ENCODE results near the gene GREB1. TPM values are rescaled to one million over a fixed set of nuclear protein-coding genes. Genes with fewer than 3 reads are reported as not detected.

GREB1 gene
- total RNA-seq = 0.24 TPM
- polyA plus RNA-seq = 0.43 TPM
- long read RNA-seq, donor 1 = 0 reads
- long read RNA-seq, donor 2 = 0 reads
- long read RNA-seq, donor 3 = 0 reads
- long read RNA-seq, donor 4 = 0 reads
- long read RNA-seq, donor 5 = 0 reads
- long read RNA-seq, donor 6 = 0 reads
- long read RNA-seq, donor 7 = 0 reads
- long read RNA-seq, donor 8 = 0 reads
- long read RNA-seq, donor 9 = 0 reads
- long read RNA-seq, donor 10 = 0 reads

- H3K27me3 ChIP-seq (ENCODE audit: control insufficient read depth in 2 of 2, insufficient read depth in 1 of 2, low read length in 1 of 2) = peaks cover 0 to 17% of the 10 kb centered on the region in 2 donors
- no peak for DNase-seq (ENCODE audit: low read depth in 6 of 9, low spot score in 9 of 9)
- 84% methylated on average over 9 of the region's 9 CpGs for WGBS
- no peak within 1 kb of the TSS for H3K4me3 ChIP-seq (ENCODE audit: low read length in 2 of 2)
- H3K4me1 ChIP-seq (ENCODE audit: control insufficient read depth in 2 of 2, insufficient read depth in 2 of 2, low read length in 2 of 2) = no peaks in the 10 kb centered on the region
- H3K27ac ChIP-seq (ENCODE audit: low read depth in 1 of 2, low read length in 1 of 2) = no peak within 1 kb of the TSS
- no peaks in the 10 kb centered on the region for H3K36me3 ChIP-seq (ENCODE audit: control insufficient read depth in 2 of 2, insufficient read depth in 2 of 2, low read length in 1 of 2)
- H3K9me3 ChIP-seq (ENCODE audit: control insufficient read depth in 2 of 2, insufficient read depth in 1 of 2, low read length in 1 of 2) = no peaks in the 10 kb centered on the region
Observed at GRCh38 chr2:11533278-11534070, at the start of gene GREB1. TSS of gene GREB1 (plus strand) at chr2:11534045. CDS start at chr2:11556615, 22,570 bp downstream.

GRCh38 chr2:11488809-11489208 lies 45.0 kb upstream of the GREB1 start:
- no peaks in the 10 kb centered on the region for H3K9me3 ChIP-seq (ENCODE audit: control insufficient read depth in 2 of 2, insufficient read depth in 1 of 2, low read length in 1 of 2)
- no peak overlapping the region for H3K4me3 ChIP-seq (ENCODE audit: low read length in 2 of 2)
- no peak overlapping the region for H3K27ac ChIP-seq (ENCODE audit: low read depth in 1 of 2, low read length in 1 of 2)
- H3K36me3 ChIP-seq (ENCODE audit: control insufficient read depth in 2 of 2, insufficient read depth in 2 of 2, low read length in 1 of 2) = no peaks in the 10 kb centered on the region
- WGBS = 65% methylated on average over 3 of the region's 3 CpGs
- H3K4me1 ChIP-seq (ENCODE audit: control insufficient read depth in 2 of 2, insufficient read depth in 2 of 2, low read length in 2 of 2) = no peaks in the 10 kb centered on the region
- H3K27me3 ChIP-seq (ENCODE audit: control insufficient read depth in 2 of 2, insufficient read depth in 1 of 2, low read length in 1 of 2) = peaks cover 14 to 37% of the 10 kb centered on the region in 2 donors
- DNase-seq (ENCODE audit: low read depth in 6 of 9, low spot score in 9 of 9) = no peak

- WGBS = 96% methylated on average over 5 of the region's 5 CpGs
- H3K27ac ChIP-seq (ENCODE audit: low read depth in 1 of 2, low read length in 1 of 2) = no peak overlapping the region
- H3K4me1 ChIP-seq (ENCODE audit: control insufficient read depth in 2 of 2, insufficient read depth in 2 of 2, low read length in 2 of 2) = no peaks in the 10 kb centered on the region
- no peaks in the 10 kb centered on the region for H3K36me3 ChIP-seq (ENCODE audit: control insufficient read depth in 2 of 2, insufficient read depth in 2 of 2, low read length in 1 of 2)
- H3K27me3 ChIP-seq (ENCODE audit: control insufficient read depth in 2 of 2, insufficient read depth in 1 of 2, low read length in 1 of 2) = peaks cover 2 to 32% of the 10 kb centered on the region in 2 donors
- H3K4me3 ChIP-seq (ENCODE audit: low read length in 2 of 2) = no peak overlapping the region
- no peak for DNase-seq (ENCODE audit: low read depth in 6 of 9, low spot score in 9 of 9)
- H3K9me3 ChIP-seq (ENCODE audit: control insufficient read depth in 2 of 2, insufficient read depth in 1 of 2, low read length in 1 of 2) = no peaks in the 10 kb centered on the region
Observed at GRCh38 chr2:11490194-11490593, 43.7 kb upstream of the GREB1 start.

- WGBS = 66% methylated on average over 3 of the region's 3 CpGs
- Histone ChIP-seq H3K4me3 (ENCODE audit: low read length in 2 of 2) (no peak overlapping the region), H3K4me1 (ENCODE audit: control insufficient read depth in 2 of 2, insufficient read depth in 2 of 2, low read length in 2 of 2) (no peaks in the 10 kb centered on the region), H3K27ac (ENCODE audit: low read depth in 1 of 2, low read length in 1 of 2) (no peak overlapping the region), H3K27me3 (ENCODE audit: control insufficient read depth in 2 of 2, insufficient read depth in 1 of 2, low read length in 1 of 2) (peaks cover 0 to 26% of the 10 kb centered on the region in 2 donors), H3K36me3 (ENCODE audit: control insufficient read depth in 2 of 2, insufficient read depth in 2 of 2, low read length in 1 of 2) (no peaks in the 10 kb centered on the region), H3K9me3 (ENCODE audit: control insufficient read depth in 2 of 2, insufficient read depth in 1 of 2, low read length in 1 of 2) (no peaks in the 10 kb centered on the region)
- DNase-seq (ENCODE audit: low read depth in 6 of 9, low spot score in 9 of 9) = no peak
Observed at GRCh38 chr2:11491348-11491933, 42.4 kb upstream of the GREB1 start.

GRCh38 chr2:11492244-11492643 lies 41.6 kb upstream of the GREB1 start:
- H3K27me3 ChIP-seq (ENCODE audit: control insufficient read depth in 2 of 2, insufficient read depth in 1 of 2, low read length in 1 of 2) = peaks cover 0 to 27% of the 10 kb centered on the region in 2 donors
- no peaks in the 10 kb centered on the region for H3K9me3 ChIP-seq (ENCODE audit: control insufficient read depth in 2 of 2, insufficient read depth in 1 of 2, low read length in 1 of 2)
- H3K4me1 ChIP-seq (ENCODE audit: control insufficient read depth in 2 of 2, insufficient read depth in 2 of 2, low read length in 2 of 2) = no peaks in the 10 kb centered on the region
- H3K27ac ChIP-seq (ENCODE audit: low read depth in 1 of 2, low read length in 1 of 2) = no peak overlapping the region
- 79% methylated on average over 3 of the region's 3 CpGs for WGBS
- no peak overlapping the region for H3K4me3 ChIP-seq (ENCODE audit: low read length in 2 of 2)
- H3K36me3 ChIP-seq (ENCODE audit: control insufficient read depth in 2 of 2, insufficient read depth in 2 of 2, low read length in 1 of 2) = no peaks in the 10 kb centered on the region
- DNase-seq (ENCODE audit: low read depth in 6 of 9, low spot score in 9 of 9) = no peak

GRCh38 chr2:11492720-11493119 lies 41.1 kb upstream of the GREB1 start:
- DNase-seq (ENCODE audit: low read depth in 6 of 9, low spot score in 9 of 9) = no peak
- Histone ChIP-seq H3K27me3 (ENCODE audit: control insufficient read depth in 2 of 2, insufficient read depth in 1 of 2, low read length in 1 of 2) (peaks cover 0 to 27% of the 10 kb centered on the region in 2 donors), H3K36me3 (ENCODE audit: control insufficient read depth in 2 of 2, insufficient read depth in 2 of 2, low read length in 1 of 2) (no peaks in the 10 kb centered on the region), H3K4me1 (ENCODE audit: control insufficient read depth in 2 of 2, insufficient read depth in 2 of 2, low read length in 2 of 2) (no peaks in the 10 kb centered on the region), H3K9me3 (ENCODE audit: control insufficient read depth in 2 of 2, insufficient read depth in 1 of 2, low read length in 1 of 2) (no peaks in the 10 kb centered on the region), H3K27ac (ENCODE audit: low read depth in 1 of 2, low read length in 1 of 2) (no peak overlapping the region), H3K4me3 (ENCODE audit: low read length in 2 of 2) (no peak overlapping the region)
- WGBS = 100% methylated on average over 1 of the region's 1 CpG

GRCh38 chr2:11493282-11493681 lies 40.6 kb upstream of the GREB1 start:
- Histone ChIP-seq H3K27ac (ENCODE audit: low read depth in 1 of 2, low read length in 1 of 2) (no peak overlapping the region), H3K36me3 (ENCODE audit: control insufficient read depth in 2 of 2, insufficient read depth in 2 of 2, low read length in 1 of 2) (no peaks in the 10 kb centered on the region), H3K4me3 (ENCODE audit: low read length in 2 of 2) (no peak overlapping the region), H3K27me3 (ENCODE audit: control insufficient read depth in 2 of 2, insufficient read depth in 1 of 2, low read length in 1 of 2) (peaks cover 0 to 25% of the 10 kb centered on the region in 2 donors), H3K4me1 (ENCODE audit: control insufficient read depth in 2 of 2, insufficient read depth in 2 of 2, low read length in 2 of 2) (no peaks in the 10 kb centered on the region), H3K9me3 (ENCODE audit: control insufficient read depth in 2 of 2, insufficient read depth in 1 of 2, low read length in 1 of 2) (no peaks in the 10 kb centered on the region)
- DNase-seq (ENCODE audit: low read depth in 6 of 9, low spot score in 9 of 9) = no peak
- 97% methylated on average over 6 of the region's 6 CpGs for WGBS

- 97% methylated on average over 2 of the region's 2 CpGs for WGBS
- no peak for DNase-seq (ENCODE audit: low read depth in 6 of 9, low spot score in 9 of 9)
- H3K4me1 ChIP-seq (ENCODE audit: control insufficient read depth in 2 of 2, insufficient read depth in 2 of 2, low read length in 2 of 2) = no peaks in the 10 kb centered on the region
- no peaks in the 10 kb centered on the region for H3K36me3 ChIP-seq (ENCODE audit: control insufficient read depth in 2 of 2, insufficient read depth in 2 of 2, low read length in 1 of 2)
- no peak overlapping the region for H3K27ac ChIP-seq (ENCODE audit: low read depth in 1 of 2, low read length in 1 of 2)
- H3K27me3 ChIP-seq (ENCODE audit: control insufficient read depth in 2 of 2, insufficient read depth in 1 of 2, low read length in 1 of 2) = peaks cover 0 to 28% of the 10 kb centered on the region in 2 donors
- H3K9me3 ChIP-seq (ENCODE audit: control insufficient read depth in 2 of 2, insufficient read depth in 1 of 2, low read length in 1 of 2) = no peaks in the 10 kb centered on the region
- H3K4me3 ChIP-seq (ENCODE audit: low read length in 2 of 2) = no peak overlapping the region
Observed at GRCh38 chr2:11494310-11494709, 39.5 kb upstream of the GREB1 start.

Data from thymus (tissue), 14 donors.